Measurements from ENCODE around the gene DLX1.

DLX1 gene

DNA sequence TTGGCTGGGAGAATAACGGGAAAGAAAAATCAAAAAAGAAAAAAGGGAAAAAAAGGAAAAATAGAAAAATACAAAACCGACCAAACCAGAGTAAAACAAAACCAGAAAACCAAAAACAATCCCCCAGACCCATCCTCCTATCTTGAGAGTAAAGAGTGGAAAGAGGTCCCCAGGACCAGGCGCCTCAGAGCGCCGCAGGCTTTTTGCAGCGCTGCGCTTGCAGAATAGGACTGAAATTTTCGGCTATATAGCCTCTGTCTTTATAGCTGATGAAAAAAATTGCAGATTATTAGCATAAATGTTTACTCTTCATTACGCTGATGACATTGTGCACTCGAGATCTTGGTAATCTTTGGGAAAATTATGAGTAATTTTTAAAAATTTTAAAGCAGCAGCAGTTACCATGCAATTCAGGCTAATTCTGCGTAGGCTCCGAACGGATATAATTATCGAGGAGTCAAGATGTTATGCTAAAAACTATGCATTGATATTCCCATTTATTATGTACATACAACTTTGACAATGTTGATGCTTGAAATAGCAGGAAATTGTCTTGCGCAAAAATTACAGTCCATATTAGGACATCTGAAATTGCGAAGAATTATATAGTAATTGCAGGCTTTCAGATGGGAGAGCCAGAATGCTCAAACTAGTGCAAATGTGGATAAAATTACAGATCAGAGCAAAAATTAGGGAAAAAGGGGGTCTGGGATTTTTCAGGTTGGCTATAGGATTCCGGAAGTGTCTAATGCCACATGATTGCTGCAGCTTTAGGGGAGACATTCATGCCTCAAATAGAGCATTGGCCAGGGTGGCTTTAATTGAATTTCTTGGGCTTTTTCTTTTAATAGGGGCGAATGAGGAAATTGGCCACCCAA lies 8.3 kb downstream of the DLX1 start:
- H3K4me1 ChIP-seq (ENCODE audit: control insufficient read depth, insufficient read depth, low read length) = peaks cover 6% of the 10 kb centered on the region
- no peaks in the 10 kb centered on the region for H3K9me3 ChIP-seq (ENCODE audit: control insufficient read depth, insufficient read depth, low read depth, low read length)
- CTCF ChIA-PET = no interaction called here
- TF ChIP-seq ZNF366 (tag by site-specific recombination; conservative IDR thresholded peaks at IDR 0.05) = peak; percentile 31; the same call in 1 of the 2 replicates
- TF ChIP-seq ZBTB21 (tag by site-specific recombination; IDR thresholded peaks at IDR 0.05) = no peak
- TF ChIP-seq HOXC10 (CRISPR knock-in tag; IDR thresholded peaks at IDR 0.05) = no peak
- H3K36me3 ChIP-seq (ENCODE audit: control insufficient read depth in 2 of 2, insufficient read depth in 1 of 2, low read length in 2 of 2) = peaks cover 0 to 17% of the 10 kb centered on the region in 2 experiments; a peak in 1 of 3 replicates
- H3K4me3 ChIP-seq (ENCODE audit: low read depth, low read length) = no peak overlapping the region
- POLR2A ChIA-PET = interaction anchor here (0.6 to 7.4 kb wide), 4 partner anchors 9 to 169 kb away, joined by 4 to 147 read pairs (median 6); partner anchors contain the start of genes DLX1 and DLX2
- peak overlapping the region; percentile 99; the same call in 1 of the 2 replicates for H3K27ac ChIP-seq (ENCODE audit: extremely low read depth, low read depth, low read length)

DNA sequence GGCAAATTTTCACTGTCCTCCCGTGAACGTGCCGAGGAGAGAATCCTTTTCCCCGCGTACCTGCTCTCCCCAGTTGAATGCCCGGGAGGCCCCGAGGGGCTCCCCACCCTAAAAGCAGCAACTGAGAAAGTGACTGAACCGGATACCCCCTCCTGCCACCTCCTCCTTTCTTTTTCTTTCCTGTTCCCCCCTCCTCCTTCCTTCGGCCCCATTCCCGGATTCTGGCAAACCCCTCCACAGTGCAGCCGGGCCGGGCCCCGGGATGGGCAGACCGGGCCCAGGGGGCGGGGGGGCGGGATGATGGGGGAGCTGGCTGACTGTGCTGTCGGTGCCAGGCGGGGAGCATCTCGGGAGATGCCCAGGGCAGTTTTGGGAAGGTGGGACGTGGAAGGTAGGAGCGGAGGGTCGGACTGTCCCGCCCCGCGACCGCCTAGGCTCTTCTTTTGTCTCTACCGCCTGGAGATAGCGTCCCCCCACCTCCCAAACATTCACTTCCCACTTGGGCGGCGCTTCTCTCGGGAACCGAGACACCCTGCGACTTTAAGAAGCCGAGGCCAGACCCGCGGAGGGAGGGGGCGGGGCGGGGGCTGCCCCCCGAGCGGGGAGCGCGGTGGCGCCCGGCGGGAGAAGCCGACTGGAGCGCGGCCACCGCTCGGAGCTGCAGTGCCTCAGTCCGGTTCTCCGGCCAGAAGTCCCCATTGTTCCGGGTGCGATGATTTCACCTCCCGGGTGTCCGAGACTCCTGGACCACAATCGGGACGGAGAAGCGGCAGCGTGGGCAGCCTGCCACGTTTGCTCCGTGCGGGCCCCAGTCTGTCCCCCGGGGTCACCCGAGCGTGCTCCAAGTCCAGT lies 9.2 kb downstream of the DLX1 start:
- CTCF ChIA-PET = interaction anchor here (0.7 to 2.3 kb wide), 3 partner anchors 9 to 297 kb away, joined by 3 to 9 read pairs (median 4); partner anchors contain the start of gene DLX1
- peaks cover 0 to 13% of the 10 kb centered on the region in 2 experiments; a peak in 1 of 3 replicates for H3K36me3 ChIP-seq (ENCODE audit: control insufficient read depth in 2 of 2, insufficient read depth in 1 of 2, low read length in 2 of 2)
- POLR2A ChIA-PET = interaction anchor here (0.6 to 8.7 kb wide), 12 partner anchors 8 to 260 kb away, joined by 3 to 147 read pairs (median 4); partner anchors contain the start of genes DLX1, DLX2 and HAT1
- peak overlapping the region; percentile 83 for H3K4me3 ChIP-seq (ENCODE audit: low read depth, low read length)
- peaks cover 9% of the 10 kb centered on the region for H3K4me1 ChIP-seq (ENCODE audit: control insufficient read depth, insufficient read depth, low read length)
- H3K9me3 ChIP-seq (ENCODE audit: control insufficient read depth, insufficient read depth, low read depth, low read length) = no peaks in the 10 kb centered on the region
- peak overlapping the region; percentile 99 for H3K27ac ChIP-seq (ENCODE audit: extremely low read depth, low read depth, low read length)
- no peak for TF ChIP-seq ZNF548 (tag by site-specific recombination; IDR thresholded peaks at IDR 0.05)
- TF ChIP-seq, protein P1, sequence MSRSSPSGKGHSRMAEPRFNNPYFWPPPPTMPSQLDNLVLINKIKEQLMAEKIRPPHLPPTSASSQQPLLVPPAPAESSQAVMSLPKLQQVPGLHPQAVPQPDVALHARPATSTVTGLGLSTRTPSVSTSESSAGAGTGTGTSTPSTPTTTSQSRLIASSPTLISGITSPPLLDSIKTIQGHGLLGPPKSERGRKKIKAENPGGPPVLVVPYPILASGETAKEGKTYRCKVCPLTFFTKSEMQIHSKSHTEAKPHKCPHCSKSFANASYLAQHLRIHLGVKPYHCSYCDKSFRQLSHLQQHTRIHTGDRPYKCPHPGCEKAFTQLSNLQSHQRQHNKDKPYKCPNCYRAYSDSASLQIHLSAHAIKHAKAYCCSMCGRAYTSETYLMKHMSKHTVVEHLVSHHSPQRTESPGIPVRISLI (tag by site-specific recombination; IDR thresholded peaks at IDR 0.05) = no peak
- no peak for TF ChIP-seq ZSCAN16 (tag by site-specific recombination; IDR thresholded peaks at IDR 0.05)
- TF ChIP-seq ZNF701 (tag by site-specific recombination; IDR thresholded peaks at IDR 0.05) = no peak
- 0 out of 2 replicates have a peak, but pooled peaks have one; percentile 20 for TF ChIP-seq BCL11A (tag by site-specific recombination; IDR thresholded peaks at IDR 0.05; ENCODE audit: low read depth)
- TF ChIP-seq ZFP41 (tag by site-specific recombination; IDR thresholded peaks at IDR 0.05; ENCODE audit: borderline replicate concordance) = no peak
- no peak for TF ChIP-seq ZNF138 (tag by site-specific recombination; IDR thresholded peaks at IDR 0.05; ENCODE audit: borderline replicate concordance)
- no peak for TF ChIP-seq ZNF394 (tag by site-specific recombination; IDR thresholded peaks at IDR 0.05; ENCODE audit: borderline replicate concordance)
- no peak for TF ChIP-seq ZNF324 (tag by site-specific recombination; IDR thresholded peaks at IDR 0.05)
- TF ChIP-seq, protein P2, sequence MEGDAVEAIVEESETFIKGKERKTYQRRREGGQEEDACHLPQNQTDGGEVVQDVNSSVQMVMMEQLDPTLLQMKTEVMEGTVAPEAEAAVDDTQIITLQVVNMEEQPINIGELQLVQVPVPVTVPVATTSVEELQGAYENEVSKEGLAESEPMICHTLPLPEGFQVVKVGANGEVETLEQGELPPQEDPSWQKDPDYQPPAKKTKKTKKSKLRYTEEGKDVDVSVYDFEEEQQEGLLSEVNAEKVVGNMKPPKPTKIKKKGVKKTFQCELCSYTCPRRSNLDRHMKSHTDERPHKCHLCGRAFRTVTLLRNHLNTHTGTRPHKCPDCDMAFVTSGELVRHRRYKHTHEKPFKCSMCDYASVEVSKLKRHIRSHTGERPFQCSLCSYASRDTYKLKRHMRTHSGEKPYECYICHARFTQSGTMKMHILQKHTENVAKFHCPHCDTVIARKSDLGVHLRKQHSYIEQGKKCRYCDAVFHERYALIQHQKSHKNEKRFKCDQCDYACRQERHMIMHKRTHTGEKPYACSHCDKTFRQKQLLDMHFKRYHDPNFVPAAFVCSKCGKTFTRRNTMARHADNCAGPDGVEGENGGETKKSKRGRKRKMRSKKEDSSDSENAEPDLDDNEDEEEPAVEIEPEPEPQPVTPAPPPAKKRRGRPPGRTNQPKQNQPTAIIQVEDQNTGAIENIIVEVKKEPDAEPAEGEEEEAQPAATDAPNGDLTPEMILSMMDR (tag by site-specific recombination; IDR thresholded peaks at IDR 0.05) = no peak
- TF ChIP-seq, protein P3, sequence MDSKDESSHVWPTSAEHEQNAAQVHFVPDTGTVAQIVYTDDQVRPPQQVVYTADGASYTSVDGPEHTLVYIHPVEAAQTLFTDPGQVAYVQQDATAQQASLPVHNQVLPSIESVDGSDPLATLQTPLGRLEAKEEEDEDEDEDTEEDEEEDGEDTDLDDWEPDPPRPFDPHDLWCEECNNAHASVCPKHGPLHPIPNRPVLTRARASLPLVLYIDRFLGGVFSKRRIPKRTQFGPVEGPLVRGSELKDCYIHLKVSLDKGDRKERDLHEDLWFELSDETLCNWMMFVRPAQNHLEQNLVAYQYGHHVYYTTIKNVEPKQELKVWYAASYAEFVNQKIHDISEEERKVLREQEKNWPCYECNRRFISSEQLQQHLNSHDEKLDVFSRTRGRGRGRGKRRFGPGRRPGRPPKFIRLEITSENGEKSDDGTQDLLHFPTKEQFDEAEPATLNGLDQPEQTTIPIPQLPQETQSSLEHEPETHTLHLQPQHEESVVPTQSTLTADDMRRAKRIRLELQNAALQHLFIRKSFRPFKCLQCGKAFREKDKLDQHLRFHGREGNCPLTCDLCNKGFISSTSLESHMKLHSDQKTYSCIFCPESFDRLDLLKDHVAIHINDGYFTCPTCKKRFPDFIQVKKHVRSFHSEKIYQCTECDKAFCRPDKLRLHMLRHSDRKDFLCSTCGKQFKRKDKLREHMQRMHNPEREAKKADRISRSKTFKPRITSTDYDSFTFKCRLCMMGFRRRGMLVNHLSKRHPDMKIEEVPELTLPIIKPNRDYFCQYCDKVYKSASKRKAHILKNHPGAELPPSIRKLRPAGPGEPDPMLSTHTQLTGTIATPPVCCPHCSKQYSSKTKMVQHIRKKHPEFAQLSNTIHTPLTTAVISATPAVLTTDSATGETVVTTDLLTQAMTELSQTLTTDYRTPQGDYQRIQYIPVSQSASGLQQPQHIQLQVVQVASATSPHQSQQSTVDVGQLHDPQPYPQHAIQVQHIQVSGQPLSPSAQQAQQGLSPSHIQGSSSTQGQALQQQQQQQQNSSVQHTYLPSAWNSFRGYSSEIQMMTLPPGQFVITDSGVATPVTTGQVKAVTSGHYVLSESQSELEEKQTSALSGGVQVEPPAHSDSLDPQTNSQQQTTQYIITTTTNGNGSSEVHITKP (tag by site-specific recombination; IDR thresholded peaks at IDR 0.05) = peak; percentile 83
- no peak for TF ChIP-seq SCRT1 (tag by site-specific recombination; IDR thresholded peaks at IDR 0.05; ENCODE audit: borderline replicate concordance)
- no peak for TF ChIP-seq OSR2 (tag by site-specific recombination; IDR thresholded peaks at IDR 0.05)
- TF ChIP-seq ZNF76 (tag by site-specific recombination; IDR thresholded peaks at IDR 0.05; ENCODE audit: borderline replicate concordance, low read depth) = peak; percentile 52; the same call in 1 of the 2 replicates
- no peak for TF ChIP-seq TCF7L2 (IDR thresholded peaks at IDR 0.05; ENCODE audit: borderline replicate concordance, low read depth, low read length)
- TF ChIP-seq, protein P4, sequence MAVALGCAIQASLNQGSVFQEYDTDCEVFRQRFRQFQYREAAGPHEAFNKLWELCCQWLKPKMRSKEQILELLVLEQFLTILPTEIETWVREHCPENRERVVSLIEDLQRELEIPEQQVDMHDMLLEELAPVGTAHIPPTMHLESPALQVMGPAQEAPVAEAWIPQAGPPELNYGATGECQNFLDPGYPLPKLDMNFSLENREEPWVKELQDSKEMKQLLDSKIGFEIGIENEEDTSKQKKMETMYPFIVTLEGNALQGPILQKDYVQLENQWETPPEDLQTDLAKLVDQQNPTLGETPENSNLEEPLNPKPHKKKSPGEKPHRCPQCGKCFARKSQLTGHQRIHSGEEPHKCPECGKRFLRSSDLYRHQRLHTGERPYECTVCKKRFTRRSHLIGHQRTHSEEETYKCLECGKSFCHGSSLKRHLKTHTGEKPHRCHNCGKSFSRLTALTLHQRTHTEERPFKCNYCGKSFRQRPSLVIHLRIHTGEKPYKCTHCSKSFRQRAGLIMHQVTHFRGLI (tag by site-specific recombination; IDR thresholded peaks at IDR 0.05) = no peak
- no peak for TF ChIP-seq ZNF350 (tag by site-specific recombination; IDR thresholded peaks at IDR 0.05)
- TF ChIP-seq ZNF530 (tag by site-specific recombination; IDR thresholded peaks at IDR 0.05; ENCODE audit: low read depth) = no peak
- TF ChIP-seq ZNF549 (tag by site-specific recombination; IDR thresholded peaks at IDR 0.05) = no peak
- no peak for TF ChIP-seq ZNF221 (tag by site-specific recombination; IDR thresholded peaks at IDR 0.05; ENCODE audit: borderline replicate concordance)
